Muscle layer of colon (tissue), 2 donors: ENCODE measurements around the gene PRTN3.

Experiments
- H3K27ac ChIP-seq: one replicate; pipeline ENCODE4 v1.7.0; 2013; ENCODE audit warnings: low read depth, mild to moderate bottlenecking, low read length, moderate library complexity
- H3K27me3 ChIP-seq, 2 donors: one replicate each; pipeline ENCODE4 v1.7.0; 2013; ENCODE audit warnings: low read length in 2 of 2, mild to moderate bottlenecking in 2 of 2; ENCODE audit not compliant: insufficient read depth in 2 of 2, control insufficient read depth in 1 of 2
- H3K36me3 ChIP-seq: one replicate; pipeline ENCODE4 v1.7.0; 2013; ENCODE audit warnings: mild to moderate bottlenecking, low read length; ENCODE audit not compliant: insufficient read depth
- H3K4me1 ChIP-seq: one replicate; pipeline ENCODE4 v1.7.0; 2013; ENCODE audit warnings: mild to moderate bottlenecking, low read length; ENCODE audit not compliant: insufficient read depth
- H3K4me3 ChIP-seq, 2 donors: one replicate each; pipeline ENCODE4 v1.7.0; 2013; ENCODE audit warnings: low read length in 2 of 2, low read depth in 1 of 2, mild to moderate bottlenecking in 1 of 2, moderate library complexity in 1 of 2
- H3K9ac ChIP-seq: one replicate; pipeline ENCODE4 v1.7.0; 2013; ENCODE audit warnings: low read length
- H3K9me3 ChIP-seq: one replicate; pipeline ENCODE4 v1.7.0; 2013; ENCODE audit warnings: mild to moderate bottlenecking, low read length
- donor health status: abdominal sarcoma.
- donor health status: Adenocarcinoma of cecum.

Gene PRTN3

DNA sequence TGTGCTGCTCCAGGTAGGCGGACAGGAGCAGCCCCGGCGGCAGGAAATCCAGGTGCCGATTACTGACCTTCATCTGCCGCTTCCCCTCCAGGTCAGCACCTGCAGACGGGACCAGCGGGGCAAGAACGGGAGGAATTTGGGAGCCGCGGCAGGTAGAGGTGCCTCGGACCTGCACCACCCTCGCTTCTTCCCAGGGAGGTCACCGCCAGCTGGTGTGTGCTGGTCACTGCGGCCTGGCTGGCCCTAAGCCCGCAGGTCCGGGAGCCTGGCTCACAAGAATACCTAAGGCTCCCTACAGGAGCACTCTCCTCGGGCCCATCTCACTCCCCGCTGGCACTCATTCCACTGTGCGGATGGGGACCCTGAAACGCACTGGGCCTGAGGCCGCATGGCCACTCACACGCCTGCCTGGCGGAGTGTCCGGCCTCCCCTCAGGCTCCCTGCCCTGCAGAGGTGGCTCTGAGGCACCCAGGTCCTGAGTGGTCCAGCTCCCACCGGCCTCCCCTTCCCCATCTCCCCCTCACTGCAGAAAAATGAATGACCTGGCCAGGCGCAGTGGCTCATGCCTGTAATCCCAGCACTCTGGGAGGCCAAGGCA, 56.7 kb downstream of the PRTN3 start:
- H3K4me3 ChIP-seq = no peak overlapping the region
- no peak overlapping the region for H3K27ac ChIP-seq
- no peaks in the 10 kb centered on the region for H3K4me1 ChIP-seq

More for the DNA sequence above, 56.7 kb downstream of the PRTN3 start:
- Histone ChIP-seq H3K36me3 (peaks cover 5% of the 10 kb centered on the region), H3K9ac (no peak overlapping the region), H3K9me3 (no peaks in the 10 kb centered on the region), H3K27me3 (no peaks in the 10 kb centered on the region)
